ENCODE data around the gene LPP.

Gene LPP

DNA sequence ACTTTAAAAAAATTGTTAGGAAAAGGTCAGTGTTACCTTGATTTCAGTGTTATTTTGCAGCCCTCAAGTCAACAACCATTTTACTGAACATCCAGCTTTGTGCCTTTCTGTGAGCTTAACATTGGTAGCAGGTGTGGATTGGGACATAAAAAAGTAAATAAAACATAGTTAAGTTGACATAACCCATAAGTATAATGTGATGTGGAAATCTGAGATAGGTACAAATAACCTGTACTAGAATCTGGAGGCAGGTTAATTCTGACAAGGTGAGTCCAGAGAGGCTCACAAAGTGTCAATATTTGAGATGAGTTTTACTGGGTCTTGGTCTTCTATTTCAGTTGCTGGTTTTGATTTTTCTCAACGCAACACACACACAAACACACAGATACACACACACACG is 151.3 kb downstream of the LPP start:
- TF ChIP-seq, protein P1, sequence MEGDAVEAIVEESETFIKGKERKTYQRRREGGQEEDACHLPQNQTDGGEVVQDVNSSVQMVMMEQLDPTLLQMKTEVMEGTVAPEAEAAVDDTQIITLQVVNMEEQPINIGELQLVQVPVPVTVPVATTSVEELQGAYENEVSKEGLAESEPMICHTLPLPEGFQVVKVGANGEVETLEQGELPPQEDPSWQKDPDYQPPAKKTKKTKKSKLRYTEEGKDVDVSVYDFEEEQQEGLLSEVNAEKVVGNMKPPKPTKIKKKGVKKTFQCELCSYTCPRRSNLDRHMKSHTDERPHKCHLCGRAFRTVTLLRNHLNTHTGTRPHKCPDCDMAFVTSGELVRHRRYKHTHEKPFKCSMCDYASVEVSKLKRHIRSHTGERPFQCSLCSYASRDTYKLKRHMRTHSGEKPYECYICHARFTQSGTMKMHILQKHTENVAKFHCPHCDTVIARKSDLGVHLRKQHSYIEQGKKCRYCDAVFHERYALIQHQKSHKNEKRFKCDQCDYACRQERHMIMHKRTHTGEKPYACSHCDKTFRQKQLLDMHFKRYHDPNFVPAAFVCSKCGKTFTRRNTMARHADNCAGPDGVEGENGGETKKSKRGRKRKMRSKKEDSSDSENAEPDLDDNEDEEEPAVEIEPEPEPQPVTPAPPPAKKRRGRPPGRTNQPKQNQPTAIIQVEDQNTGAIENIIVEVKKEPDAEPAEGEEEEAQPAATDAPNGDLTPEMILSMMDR (IDR thresholded peaks at IDR 0.05; ENCODE audit: low read depth, low read length, missing control alignments) = no peak
- no peak for DNase-seq (ENCODE audit: extremely low read depth, low read depth)
- no peak overlapping the region for H3K4me3 ChIP-seq (replicated peaks; ENCODE audit: low read depth, low read length)

DNA sequence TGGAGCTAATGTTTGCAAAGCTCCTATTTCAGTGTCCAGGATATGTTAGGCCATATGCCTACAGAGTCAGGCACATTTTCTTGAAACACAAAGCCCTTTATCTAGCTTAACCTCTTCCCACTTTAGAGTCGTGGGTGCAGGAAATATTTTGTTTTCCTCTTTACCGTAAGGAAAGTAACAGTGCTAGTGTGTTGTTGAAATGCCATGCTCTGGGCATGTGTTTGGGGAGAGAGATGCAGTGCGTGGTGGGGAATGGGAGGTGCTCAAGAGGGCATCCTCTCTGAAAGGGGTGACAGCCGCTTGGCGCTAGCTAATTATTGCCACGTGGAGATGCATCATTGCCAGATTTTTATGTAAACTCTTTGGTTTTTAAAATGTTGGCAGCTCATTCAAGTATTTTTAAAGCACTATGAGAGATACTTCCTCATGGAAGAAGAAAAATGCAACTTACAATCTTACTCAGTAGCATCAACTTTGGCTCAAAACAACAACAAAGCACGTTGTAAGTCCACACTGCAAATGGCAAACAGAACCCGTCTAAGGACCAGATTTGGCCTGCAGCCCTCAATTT is 152.6 kb downstream of the LPP start:
- peak; percentile 44 for DNase-seq (ENCODE audit: extremely low read depth, low read depth)
- TF ChIP-seq, protein P1 (IDR thresholded peaks at IDR 0.05; ENCODE audit: low read depth, low read length, missing control alignments) = no peak
- no peak overlapping the region for H3K4me3 ChIP-seq (replicated peaks; ENCODE audit: low read depth, low read length)

DNA sequence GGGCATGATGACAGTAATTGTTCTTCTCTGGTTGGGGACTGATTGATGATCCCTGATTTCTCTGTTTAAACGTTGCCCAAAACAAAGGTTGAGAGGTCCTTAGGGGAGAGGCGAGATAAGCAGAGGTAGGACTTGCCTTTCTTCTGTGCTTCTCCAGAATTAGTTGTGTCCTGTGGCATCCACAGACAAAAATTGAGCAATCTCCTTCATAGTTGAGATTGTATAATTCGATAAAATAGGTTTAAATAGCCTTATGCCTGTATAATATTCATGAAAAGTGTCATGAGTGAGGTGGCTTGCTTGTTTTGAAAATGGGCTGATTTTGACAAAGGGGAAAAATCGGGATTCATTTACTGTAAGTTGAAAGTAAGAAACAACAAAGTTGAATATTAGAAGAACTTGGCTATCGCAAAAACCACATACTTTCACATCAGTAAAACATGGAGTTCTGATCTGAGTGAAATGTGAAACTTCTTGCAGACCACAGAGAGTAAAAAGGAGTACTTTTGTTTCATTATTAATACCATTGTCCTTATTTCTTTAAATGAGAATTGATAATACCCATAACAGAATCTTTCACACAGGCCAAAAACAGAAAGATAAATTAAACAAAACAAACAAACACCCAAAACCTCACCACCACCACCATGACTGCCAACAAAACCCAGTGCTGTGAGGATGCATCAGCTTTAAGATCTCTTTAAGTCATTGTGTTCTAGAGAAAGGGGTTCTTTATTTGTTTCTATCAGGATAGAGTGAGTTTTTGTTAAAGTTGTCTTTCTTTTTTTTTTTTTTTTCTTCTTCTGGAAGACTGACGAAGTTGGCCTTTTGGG is 155.7 kb downstream of the LPP start:
- no peak for DNase-seq (ENCODE audit: extremely low read depth, low read depth)
- H3K4me3 ChIP-seq (replicated peaks; ENCODE audit: low read depth, low read length) = no peak overlapping the region
- TF ChIP-seq, protein P1 (IDR thresholded peaks at IDR 0.05; ENCODE audit: low read depth, low read length, missing control alignments) = no peak

DNA sequence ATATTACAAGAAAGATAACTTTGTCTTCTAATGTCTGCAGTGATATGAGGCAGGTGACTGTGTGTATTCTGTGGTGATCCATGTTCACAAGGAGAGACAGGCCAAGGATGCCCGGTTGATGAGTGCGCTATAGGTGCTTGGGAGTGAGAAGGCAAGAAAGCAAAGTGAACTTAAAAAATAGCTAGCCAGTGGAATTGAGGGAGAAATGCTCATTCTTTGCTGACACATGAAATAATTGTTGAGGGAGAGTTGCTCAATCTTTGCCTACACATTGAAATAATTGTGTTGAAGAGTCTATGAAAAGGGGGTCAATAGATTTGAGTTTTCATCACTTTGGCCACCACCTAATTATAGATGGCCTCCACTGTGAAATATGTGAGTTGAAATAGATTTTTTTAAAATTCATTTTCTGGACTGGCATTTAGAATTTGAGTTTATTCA is 156.3 kb downstream of the LPP start:
- TF ChIP-seq, protein P1 (IDR thresholded peaks at IDR 0.05; ENCODE audit: low read depth, low read length, missing control alignments) = no peak
- DNase-seq (ENCODE audit: extremely low read depth, low read depth) = no peak
- H3K4me3 ChIP-seq (replicated peaks; ENCODE audit: low read depth, low read length) = no peak overlapping the region

DNA sequence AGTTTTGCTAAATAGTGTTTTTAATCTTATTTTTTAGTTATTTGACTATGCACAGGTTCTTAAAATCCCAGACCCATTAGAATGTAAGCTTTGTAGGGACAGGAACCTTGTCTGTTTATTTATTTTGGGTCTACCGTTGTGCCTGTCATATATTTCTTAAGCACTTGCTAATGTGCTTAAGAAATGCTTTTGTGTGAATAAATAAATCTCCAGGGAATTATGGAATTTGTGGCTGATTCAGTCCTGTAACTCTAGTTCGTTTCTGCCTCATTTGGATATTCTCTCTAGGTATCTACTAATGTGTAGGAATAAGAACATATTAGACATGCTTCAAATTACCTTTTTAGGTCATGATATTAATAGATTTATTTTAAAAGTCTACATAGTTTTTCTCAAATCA is 161.6 kb downstream of the LPP start:
- no peak for DNase-seq (ENCODE audit: extremely low read depth, low read depth)
- no peak overlapping the region for H3K4me3 ChIP-seq (replicated peaks; ENCODE audit: low read depth, low read length)
- TF ChIP-seq, protein P1 (IDR thresholded peaks at IDR 0.05; ENCODE audit: low read depth, low read length, missing control alignments) = no peak

DNA sequence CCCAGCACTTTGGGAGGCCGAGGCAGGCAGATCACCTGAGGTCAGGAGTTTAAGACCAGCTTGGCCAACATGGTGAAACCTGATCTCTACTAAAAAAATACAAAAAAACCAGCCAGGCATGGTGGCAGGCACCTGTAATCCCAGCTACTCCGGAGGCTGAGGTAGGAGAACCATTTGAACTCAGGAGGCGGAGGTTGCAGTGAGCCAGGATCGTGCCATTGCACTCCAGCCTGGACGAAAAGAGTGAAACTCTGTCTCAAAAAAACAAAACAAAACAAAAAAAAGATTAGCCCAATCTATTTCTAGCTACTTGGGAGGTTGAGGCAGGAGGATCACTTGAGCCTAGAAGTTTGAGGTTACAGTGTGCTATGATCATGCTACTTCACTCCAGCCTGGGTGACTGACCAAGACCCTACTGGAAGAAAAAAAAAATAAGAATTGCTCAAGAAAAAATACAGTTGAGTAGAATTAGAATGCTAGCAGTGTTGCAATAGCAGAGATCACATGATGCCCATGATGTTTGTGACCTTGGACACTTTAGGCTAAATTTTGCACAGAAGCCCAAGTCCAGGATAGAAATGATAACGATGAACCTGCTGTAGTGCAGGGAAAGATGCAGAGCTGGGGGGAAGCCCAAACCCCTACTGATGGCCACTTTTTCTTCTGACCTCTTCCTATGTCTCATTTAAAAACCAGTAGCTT is 162.2 kb downstream of the LPP start:
- no peak for DNase-seq (ENCODE audit: extremely low read depth, low read depth)
- TF ChIP-seq, protein P1 (IDR thresholded peaks at IDR 0.05; ENCODE audit: low read depth, low read length, missing control alignments) = no peak
- H3K4me3 ChIP-seq (replicated peaks; ENCODE audit: low read depth, low read length) = no peak overlapping the region
